Stimulated activated CD8-positive, alpha-beta memory T cell treated with anti-CD3 and anti-CD28 coated beads, Interleukin-15, amount 100 ng/mL, for 4 hours (primary cell): ENCODE measurements around the gene SORCS2.

ENCODE experiments used
- DNase-seq, 2 donors: peaks; one replicate each; pipeline ENCODE4 v3.0.0-alpha.2; 2020; ENCODE audit warnings: low read depth in 2 of 2

Gene SORCS2

GRCh38 chr4:7160439-7160838, 31.9 kb upstream of the SORCS2 start:
- DNase-seq, result no peak

GRCh38 chr4:7160951-7161440, 31.3 kb upstream of the SORCS2 start:
- DNase-seq, result no peak

GRCh38 chr4:7161721-7162214, 30.6 kb upstream of the SORCS2 start:
- DNase-seq, result no peak

- DNase-seq, result peak in 1 of 2 donors; percentile 6
These were observed 27.1 kb upstream of the SORCS2 start for GRCh38 chr4:7165056-7165873.

- no peak for DNase-seq
These were observed 26.5 kb upstream of the SORCS2 start for GRCh38 chr4:7165874-7166201.

GRCh38 chr4:7166237-7166636, 26.1 kb upstream of the SORCS2 start:
- no peak for DNase-seq

- no peak for DNase-seq
These were observed 25.2 kb upstream of the SORCS2 start for GRCh38 chr4:7166981-7167700.

- DNase-seq, result no peak
These were observed 24.6 kb upstream of the SORCS2 start for GRCh38 chr4:7167706-7168105.

- DNase-seq, result no peak
These were observed 24.2 kb upstream of the SORCS2 start for GRCh38 chr4:7168106-7168505.

GRCh38 chr4:7169134-7169533, 23.2 kb upstream of the SORCS2 start:
- no peak for DNase-seq

GRCh38 chr4:7170012-7170411, 22.3 kb upstream of the SORCS2 start:
- no peak for DNase-seq

- no peak for DNase-seq
These were observed 21.0 kb upstream of the SORCS2 start for GRCh38 chr4:7171191-7171900.

GRCh38 chr4:7172508-7172907, 19.8 kb upstream of the SORCS2 start:
- no peak for DNase-seq

- no peak for DNase-seq
These were observed 19.4 kb upstream of the SORCS2 start for GRCh38 chr4:7172946-7173345.

GRCh38 chr4:7173841-7174449, 18.4 kb upstream of the SORCS2 start:
- DNase-seq, result no peak

- no peak for DNase-seq
These were observed 13.2 kb upstream of the SORCS2 start for GRCh38 chr4:7179158-7179557.

GRCh38 chr4:7180938-7181337, 11.4 kb upstream of the SORCS2 start:
- no peak for DNase-seq

- no peak for DNase-seq
These were observed 9.7 kb upstream of the SORCS2 start for GRCh38 chr4:7182616-7183015.

- DNase-seq, result no peak
These were observed 9.2 kb upstream of the SORCS2 start for GRCh38 chr4:7183161-7183560.

- DNase-seq, result no peak
These were observed 8.4 kb upstream of the SORCS2 start for GRCh38 chr4:7183780-7184460.

- DNase-seq, result no peak
These were observed 6.8 kb upstream of the SORCS2 start for GRCh38 chr4:7185487-7186030.
